Measurements from ENCODE around the gene MAD2L2. TPM values are rescaled to one million over a fixed set of nuclear protein-coding genes. Genes with fewer than 3 reads are reported as not detected.

Gene MAD2L2
- total RNA-seq, 1 donor from 2014 or later, result 113 TPM

DNA sequence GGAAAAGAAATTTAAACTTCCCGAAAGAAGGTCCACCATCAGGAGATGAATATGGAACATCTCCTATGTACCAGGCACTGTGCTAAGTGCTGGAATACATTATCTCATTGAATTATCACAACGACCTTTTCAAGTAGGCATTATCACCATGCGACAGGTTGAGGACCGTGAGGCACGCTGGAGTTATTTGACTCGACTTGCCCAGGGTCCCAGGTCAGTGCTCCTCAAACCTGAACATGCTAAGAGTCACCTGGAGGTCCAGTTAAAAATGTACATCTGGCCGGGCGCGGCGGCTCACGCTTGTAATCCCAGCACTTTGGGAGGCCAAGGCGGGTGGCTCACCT lies 39.1 kb upstream of the MAD2L2 start:
- Mint-ChIP-seq H3K4me1 (ENCODE audit: low read depth) (no peaks in the 10 kb centered on the region), H3K4me3 (ENCODE audit: low read depth) (no peak overlapping the region), H3K27me3 (peaks cover 18% of the 10 kb centered on the region), H3K9me3 (ENCODE audit: low read depth) (no peaks in the 10 kb centered on the region), H3K27ac (no peak overlapping the region), H3K36me3 (ENCODE audit: insufficient read depth) (no peaks in the 10 kb centered on the region)
- DNase-seq (ENCODE audit: low spot score, unreplicated experiment), result no peak
- TF ChIP-seq, protein P1, sequence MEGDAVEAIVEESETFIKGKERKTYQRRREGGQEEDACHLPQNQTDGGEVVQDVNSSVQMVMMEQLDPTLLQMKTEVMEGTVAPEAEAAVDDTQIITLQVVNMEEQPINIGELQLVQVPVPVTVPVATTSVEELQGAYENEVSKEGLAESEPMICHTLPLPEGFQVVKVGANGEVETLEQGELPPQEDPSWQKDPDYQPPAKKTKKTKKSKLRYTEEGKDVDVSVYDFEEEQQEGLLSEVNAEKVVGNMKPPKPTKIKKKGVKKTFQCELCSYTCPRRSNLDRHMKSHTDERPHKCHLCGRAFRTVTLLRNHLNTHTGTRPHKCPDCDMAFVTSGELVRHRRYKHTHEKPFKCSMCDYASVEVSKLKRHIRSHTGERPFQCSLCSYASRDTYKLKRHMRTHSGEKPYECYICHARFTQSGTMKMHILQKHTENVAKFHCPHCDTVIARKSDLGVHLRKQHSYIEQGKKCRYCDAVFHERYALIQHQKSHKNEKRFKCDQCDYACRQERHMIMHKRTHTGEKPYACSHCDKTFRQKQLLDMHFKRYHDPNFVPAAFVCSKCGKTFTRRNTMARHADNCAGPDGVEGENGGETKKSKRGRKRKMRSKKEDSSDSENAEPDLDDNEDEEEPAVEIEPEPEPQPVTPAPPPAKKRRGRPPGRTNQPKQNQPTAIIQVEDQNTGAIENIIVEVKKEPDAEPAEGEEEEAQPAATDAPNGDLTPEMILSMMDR (IDR thresholded peaks at IDR 0.05; ENCODE audit: unreplicated experiment), result no peak

DNA sequence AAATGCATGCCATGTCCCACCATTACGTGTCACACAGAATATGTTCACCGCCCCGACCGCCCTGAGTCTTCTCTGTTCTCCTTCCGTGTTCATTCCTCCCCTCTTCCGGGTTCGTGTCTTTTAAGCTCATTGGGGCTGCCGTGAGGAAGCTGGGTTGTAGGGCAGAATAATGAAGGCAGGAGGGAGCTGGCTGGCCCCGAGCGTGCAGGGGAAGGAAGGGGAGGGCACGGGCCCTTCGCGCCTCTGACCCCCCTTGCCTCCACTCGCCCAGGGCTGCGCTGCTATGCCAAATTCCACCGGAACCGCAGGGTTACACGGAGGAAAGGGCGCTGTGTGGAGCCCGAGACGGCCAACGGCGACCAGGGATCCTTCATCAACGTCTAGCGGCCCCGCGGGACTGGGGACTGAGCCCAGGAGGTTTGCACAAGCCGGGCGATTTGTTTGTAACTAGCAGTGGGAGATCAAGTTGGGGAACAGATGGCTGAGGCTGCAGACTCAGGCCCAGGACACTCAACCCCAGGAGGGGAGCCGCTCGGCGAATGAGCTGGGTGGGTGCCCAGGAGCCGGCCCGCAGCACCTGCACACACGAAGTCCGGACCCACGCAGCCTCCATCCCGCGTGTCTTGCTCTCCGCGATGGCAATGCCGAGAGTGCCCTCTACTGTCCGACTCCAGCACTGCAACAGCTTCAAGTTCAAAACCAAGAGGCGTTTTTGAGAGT lies 38.5 kb upstream of the MAD2L2 start:
- Mint-ChIP-seq H3K27me3 (peaks cover 18% of the 10 kb centered on the region), H3K27ac (no peak overlapping the region), H3K9me3 (ENCODE audit: low read depth) (no peaks in the 10 kb centered on the region), H3K36me3 (ENCODE audit: insufficient read depth) (no peaks in the 10 kb centered on the region), H3K4me3 (ENCODE audit: low read depth) (peak overlapping the region; percentile 55), H3K4me1 (ENCODE audit: low read depth) (no peaks in the 10 kb centered on the region)
- peak; percentile 58 for DNase-seq (ENCODE audit: low spot score, unreplicated experiment)
- TF ChIP-seq, protein P1 (IDR thresholded peaks at IDR 0.05; ENCODE audit: unreplicated experiment), result peak; percentile 96

DNA sequence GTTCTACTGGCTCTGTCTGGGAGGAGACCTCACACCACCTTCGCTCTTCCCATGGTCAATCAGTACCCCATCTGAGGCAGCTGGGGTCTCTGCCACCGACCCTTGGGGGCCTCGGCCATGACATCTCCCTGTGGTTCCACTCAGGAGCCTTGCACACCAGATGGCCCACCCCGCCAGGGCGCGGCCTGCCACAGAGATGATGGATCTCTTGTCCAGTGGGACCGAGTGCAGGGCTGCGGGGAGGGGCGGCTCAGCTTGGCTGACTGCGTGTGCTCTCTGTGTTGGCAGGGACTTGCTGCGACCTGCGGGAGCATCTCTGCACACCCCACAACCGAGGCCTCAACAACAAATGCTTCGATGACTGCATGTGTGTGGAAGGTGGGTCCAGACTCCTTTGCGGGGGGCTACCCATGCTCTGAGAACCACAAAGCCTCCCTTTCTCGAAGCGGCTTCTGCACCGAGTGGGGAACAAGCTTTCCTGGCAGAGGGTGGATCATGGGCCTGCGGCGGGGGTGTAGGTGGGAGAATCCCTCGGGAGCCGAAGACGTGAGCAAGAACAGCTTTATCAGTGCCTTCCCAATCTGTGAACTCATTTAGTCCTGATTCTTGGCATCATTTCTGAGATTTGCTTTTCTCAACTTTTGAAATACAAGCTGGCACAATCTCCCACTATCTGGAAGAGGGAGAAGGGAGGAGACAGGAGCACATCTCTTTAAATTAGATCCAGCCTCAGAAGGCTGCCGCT lies 34.1 kb upstream of the MAD2L2 start:
- Mint-ChIP-seq H3K27me3 (peaks cover 18% of the 10 kb centered on the region), H3K9me3 (ENCODE audit: low read depth) (no peaks in the 10 kb centered on the region), H3K27ac (no peak overlapping the region), H3K4me1 (ENCODE audit: low read depth) (no peaks in the 10 kb centered on the region), H3K4me3 (ENCODE audit: low read depth) (no peak overlapping the region), H3K36me3 (ENCODE audit: insufficient read depth) (no peaks in the 10 kb centered on the region)
- TF ChIP-seq, protein P1 (IDR thresholded peaks at IDR 0.05; ENCODE audit: unreplicated experiment), result no peak
- no peak for DNase-seq (ENCODE audit: low spot score, unreplicated experiment)

DNA sequence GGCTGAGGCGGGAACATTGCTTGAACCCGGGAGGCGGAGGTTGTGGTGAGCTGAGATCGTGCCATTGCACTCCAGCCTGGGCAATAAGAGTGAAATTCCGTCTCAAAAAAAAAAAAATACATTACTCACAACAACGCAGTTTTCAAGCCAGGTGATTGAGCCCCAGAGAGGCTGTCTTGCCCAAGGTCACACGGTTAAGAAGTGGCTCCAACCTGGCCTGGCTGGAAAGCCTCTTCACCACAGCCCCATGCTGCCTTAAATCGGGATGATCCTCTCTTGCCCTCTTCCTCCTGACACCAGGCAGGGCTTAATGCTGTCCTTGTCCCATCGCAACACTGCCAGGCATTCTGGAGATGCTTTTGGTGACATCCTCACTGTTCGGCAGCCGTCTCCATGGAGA lies 32.1 kb upstream of the MAD2L2 start:
- Mint-ChIP-seq H3K9me3 (ENCODE audit: low read depth) (no peaks in the 10 kb centered on the region), H3K4me1 (ENCODE audit: low read depth) (no peaks in the 10 kb centered on the region), H3K4me3 (ENCODE audit: low read depth) (no peak overlapping the region), H3K27me3 (peaks cover 4% of the 10 kb centered on the region), H3K36me3 (ENCODE audit: insufficient read depth) (no peaks in the 10 kb centered on the region), H3K27ac (no peak overlapping the region)
- DNase-seq (ENCODE audit: low spot score, unreplicated experiment), result no peak
- TF ChIP-seq, protein P1 (IDR thresholded peaks at IDR 0.05; ENCODE audit: unreplicated experiment), result no peak

DNA sequence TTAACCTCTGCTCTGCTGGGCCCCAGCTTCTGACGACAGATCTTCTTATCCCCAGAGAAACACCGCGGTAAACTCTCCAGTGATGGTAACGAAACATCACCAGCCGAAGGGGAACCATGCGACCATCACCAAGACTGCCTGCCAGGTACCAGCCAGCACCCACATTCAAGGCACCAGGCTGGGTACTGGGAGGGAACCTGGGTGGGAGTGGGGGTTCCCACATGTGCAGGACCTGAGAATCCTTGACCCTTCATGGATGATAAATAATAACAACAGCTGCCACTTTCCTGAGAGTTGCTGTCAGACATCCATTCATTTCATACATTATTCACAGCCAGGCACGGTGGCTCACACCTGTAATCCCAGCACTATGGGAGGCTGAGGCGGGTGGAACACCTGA lies 31.3 kb upstream of the MAD2L2 start:
- H3K27ac Mint-ChIP-seq, result no peak overlapping the region
- TF ChIP-seq, protein P1 (IDR thresholded peaks at IDR 0.05; ENCODE audit: unreplicated experiment), result no peak
- no peak overlapping the region for H3K4me3 Mint-ChIP-seq (ENCODE audit: low read depth)
- no peaks in the 10 kb centered on the region for H3K4me1 Mint-ChIP-seq (ENCODE audit: low read depth)
- H3K36me3 Mint-ChIP-seq (ENCODE audit: insufficient read depth), result no peaks in the 10 kb centered on the region
- no peaks in the 10 kb centered on the region for H3K9me3 Mint-ChIP-seq (ENCODE audit: low read depth)
- peaks cover 4% of the 10 kb centered on the region for H3K27me3 Mint-ChIP-seq
- no peak for DNase-seq (ENCODE audit: low spot score, unreplicated experiment)

Measured in progenitor cell of endocrine pancreas (in vitro differentiated cells).